ENCODE results near the gene MRPL12.
A peak's percentile ranks its signal among the peaks of the same experiment; 100 is the strongest.
"Not testable (repeated sequence)": the region's sequence is repeated elsewhere in the genome, so short reads cannot be mapped to it uniquely, and the experiment has no call there.

MRPL12 gene

DNA sequence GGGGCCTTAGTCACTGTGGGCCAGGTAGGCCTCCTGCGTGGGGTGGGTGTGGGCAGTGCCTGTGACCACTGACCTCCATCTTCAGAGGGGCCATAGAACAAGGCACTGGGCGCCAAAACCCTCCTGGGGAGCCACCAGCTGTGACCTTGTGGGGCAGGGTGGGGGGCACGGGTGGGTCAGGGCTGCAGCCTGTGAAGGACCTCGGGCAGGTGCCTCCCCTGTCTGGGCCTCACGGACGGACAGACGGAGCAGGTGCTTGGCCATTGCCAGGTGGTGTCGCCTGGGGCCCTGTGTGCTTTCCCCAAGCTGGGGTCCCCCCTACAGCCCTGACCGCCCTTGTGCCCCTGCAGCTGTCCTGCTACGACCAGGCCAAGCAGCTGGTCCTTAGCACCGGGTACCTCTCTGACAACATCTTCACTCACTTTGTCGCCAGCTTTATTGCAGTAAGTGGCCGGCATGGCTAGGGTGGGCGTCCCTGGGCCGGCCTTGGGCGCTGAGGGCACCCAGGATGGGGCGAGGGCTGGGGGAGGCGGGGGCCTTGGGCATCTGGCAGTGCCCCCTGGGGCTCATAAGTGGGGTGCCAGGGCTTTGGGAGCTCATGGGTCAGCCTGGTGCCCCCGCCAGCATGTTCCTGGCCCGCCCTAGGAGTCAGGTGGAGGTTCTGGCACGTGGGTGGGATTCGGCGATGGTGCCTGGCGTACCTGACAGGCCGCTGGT lies 14.0 kb downstream of the MRPL12 start:
- DNase-seq = no peak

DNA sequence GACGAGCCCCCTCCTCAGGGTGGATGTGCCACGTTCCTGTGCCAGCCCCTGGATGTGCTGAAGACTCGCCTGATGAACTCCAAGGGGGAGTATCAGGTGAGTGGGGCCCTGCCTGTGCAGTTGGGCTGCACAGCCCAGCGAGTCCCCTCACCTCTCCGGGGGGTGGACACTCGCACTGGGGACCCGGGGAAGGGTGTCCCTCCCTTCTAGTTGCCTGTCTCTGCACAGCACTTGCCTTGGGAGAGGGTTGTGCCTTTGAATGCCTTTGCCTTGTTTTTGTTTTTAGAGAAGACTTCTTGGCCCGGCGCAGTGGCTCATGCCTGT lies 14.6 kb downstream of the MRPL12 start:
- DNase-seq = no peak

DNA sequence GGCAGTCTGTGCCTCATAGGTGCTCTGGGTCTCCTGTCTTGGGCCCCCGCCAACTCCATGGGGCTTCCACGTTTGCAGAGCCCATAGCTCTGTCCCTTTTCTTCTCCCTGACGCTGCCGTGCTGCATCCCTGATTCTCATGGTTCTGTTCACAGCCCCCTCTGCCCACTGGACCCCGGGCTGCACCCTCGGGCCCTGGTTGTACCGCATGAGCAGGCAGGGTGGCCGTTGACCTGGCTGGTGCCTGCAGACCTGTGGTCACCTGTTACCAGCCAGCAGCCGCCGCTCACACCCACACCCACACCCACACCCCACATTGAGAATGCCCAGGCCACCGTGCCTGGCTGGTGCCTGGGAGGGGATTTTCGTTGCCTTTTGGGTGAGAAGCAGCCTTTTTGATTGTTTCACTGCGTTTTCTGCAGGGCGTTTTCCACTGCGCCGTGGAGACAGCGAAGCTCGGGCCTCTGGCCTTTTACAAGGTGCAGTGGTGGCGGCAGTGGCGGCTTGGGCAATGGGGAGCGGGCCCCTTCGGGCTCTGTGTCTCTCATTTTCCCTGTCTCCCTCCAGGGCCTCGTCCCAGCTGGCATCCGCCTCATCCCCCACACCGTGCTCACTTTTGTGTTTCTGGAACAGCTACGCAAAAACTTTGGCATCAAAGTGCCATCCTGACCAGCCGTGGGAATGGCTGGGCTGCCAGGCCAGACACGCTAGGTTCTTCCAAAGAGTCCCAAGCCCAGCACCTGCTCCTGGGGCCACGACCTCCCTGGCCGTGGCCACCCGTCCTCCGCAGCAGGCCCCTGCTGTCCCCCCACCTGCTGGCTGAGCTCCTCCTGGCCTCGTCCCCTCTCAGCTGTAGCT lies 16.5 kb downstream of the MRPL12 start:
- no peak for DNase-seq

- DNase-seq = no peak
Measured at GRCh38 chr17:81720267-81721071, 17.3 kb downstream of the MRPL12 start.

GRCh38 chr17:81722184-81723120 lies 19.3 kb downstream of the MRPL12 start:
- no peak for DNase-seq

- DNase-seq = no peak
Measured at GRCh38 chr17:81723651-81724209, 20.6 kb downstream of the MRPL12 start.

DNA sequence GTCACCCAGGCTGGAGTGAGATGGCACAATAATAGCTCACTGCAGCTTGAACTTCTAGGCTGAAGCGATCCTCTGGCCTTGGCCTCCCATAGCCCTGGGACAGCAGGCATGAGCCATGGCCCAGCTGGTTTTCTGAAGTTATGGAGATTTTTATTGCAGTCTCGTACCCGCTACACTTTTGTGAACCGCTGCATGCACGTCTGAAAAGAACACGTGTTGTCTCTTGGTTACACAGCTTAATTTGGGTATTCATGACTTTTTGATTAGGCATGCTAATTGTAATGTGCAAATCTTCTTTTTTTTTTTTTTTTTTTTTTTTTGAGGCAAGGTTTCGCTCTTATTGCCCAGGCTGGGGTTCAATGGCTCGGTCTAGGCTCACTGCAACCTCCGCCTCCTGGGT lies 22.3 kb downstream of the MRPL12 start:
- no peak for DNase-seq

DNA sequence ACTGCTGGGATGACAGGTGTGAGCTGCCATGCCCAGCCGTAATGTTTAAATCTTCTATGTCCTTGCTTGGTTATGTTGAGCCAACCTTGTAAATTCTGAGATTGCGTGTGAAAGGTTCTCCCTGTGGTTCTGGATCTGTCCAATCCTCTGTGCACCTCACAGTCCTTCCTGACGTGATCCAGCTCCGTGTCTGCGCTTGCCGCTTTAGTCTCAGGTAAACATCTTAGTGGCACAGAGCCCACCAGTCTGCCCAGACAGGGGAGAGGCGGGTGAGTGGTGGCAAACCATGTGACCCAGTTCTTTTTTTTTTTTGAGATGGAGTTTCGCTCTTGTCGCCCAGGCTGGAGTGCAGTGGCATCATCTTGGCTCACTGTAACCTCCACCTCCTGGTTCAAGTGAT lies 22.8 kb downstream of the MRPL12 start:
- DNase-seq = no peak

DNA sequence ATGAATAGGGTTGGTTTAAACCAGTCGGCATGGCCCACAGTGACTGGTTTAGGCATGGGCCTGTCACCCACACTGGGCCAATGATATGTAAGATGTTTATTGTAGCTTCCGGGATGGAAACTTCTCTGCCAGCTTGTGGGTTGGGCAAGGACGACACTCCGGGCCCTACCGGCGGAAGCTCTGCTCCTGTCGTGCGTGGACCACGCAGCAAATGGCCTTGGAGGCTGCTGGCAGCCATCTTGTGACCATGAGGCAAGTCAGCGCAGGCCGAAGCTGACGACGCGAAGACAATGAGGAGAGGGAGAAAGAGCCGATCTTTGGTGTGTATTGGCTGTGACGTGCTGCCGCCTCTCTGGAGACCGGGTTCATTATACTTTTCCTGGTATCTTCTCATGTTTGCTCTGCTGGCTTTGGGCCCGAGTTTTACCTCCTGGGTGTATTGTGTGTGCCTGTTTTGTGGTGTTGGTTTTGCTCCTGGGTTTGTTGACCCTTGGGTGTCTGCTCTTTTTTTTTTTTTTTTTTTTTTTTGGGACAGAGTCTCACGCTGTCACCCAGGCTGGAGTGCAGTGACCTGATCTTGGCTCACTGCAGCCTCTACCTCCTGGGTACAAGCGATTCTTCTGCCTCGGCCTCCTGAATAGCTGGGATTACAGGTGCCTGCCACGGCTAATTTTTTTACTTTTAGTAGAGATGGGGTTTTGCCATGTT lies 24.3 kb downstream of the MRPL12 start:
- no peak for DNase-seq

DNA sequence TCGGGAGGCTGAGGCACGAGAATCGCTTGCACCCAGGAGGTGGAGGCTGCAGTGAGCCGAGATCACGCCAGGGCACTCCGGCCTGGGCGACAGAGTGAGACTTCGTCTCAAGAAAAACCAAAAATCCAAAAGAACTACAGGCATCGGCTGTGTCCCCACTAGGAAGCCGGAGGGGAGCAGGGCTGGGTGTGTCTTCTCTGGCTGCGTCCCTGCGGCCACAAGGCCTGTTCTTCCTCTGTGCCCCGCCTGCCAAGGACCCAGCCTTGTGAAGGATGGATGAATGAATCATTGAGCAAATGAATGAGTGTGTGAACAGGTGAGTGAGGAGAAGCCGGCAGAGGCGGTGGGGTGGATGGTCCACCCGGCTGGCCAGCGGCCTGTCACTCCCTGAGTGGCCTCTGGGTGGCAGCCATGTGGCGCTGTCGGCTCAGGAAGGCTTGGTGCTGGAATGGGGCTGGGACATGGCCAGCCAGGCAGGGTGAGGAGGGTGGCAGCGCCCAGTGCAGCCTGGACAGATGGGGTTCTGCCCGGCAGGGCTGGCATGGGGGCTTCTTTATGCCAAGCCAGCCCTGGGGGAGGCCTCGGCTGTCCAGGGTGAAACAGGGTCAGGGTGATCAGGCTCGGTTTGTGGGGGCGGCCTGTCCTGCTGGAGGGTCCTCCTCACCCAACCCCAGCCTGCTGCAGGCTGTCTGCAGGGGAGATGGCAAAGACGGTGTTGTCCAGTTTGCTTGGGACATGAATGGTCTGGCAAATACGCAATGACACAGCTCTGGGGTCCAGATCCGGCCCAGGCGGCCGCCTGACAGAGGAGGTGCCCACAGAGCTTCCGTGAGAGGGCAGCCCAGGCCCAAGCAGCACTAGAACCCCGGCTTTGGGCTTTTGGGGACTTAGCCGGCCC lies 30.6 kb downstream of the MRPL12 start:
- peak; percentile 67 for DNase-seq

GRCh38 chr17:81734405-81735263 lies 31.5 kb downstream of the MRPL12 start:
- DNase-seq = no peak

- DNase-seq = peak; percentile 70
Measured at GRCh38 chr17:81735264-81736102, 32.3 kb downstream of the MRPL12 start.

- no peak for DNase-seq
Measured at GRCh38 chr17:81737947-81738800, 35.0 kb downstream of the MRPL12 start.

DNA sequence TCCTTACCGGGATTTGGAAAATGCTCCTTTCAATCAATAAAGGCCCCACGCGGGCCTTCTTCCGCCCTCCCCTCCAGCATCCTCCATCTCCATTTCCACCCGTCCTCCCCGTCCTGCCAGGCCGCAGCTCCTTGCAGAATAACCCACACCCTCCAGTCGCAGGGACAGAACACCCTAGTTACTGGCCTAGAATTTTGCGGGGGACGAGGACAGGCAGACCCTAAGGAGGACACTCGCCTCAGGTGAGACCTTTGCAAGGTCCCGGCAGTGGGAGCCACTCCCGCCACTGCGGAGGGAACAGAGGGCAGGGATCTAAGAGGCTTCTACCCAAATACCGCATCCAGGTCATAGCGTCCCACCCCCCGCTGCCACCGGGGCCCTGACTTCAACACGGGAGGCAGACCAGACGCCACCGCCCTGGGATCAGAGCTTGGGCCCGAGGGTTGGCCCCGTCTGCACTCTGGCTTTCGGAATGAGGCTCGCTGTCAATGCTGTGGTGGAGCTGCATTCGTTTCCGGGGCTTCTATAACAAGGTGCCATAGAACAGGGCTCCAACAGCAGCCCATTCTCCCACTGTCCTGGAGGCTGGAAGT lies 35.7 kb downstream of the MRPL12 start:
- no peak for DNase-seq

- not testable (repeated sequence) for DNase-seq
Measured at GRCh38 chr17:81739593-81739992, 36.4 kb downstream of the MRPL12 start.

DNA sequence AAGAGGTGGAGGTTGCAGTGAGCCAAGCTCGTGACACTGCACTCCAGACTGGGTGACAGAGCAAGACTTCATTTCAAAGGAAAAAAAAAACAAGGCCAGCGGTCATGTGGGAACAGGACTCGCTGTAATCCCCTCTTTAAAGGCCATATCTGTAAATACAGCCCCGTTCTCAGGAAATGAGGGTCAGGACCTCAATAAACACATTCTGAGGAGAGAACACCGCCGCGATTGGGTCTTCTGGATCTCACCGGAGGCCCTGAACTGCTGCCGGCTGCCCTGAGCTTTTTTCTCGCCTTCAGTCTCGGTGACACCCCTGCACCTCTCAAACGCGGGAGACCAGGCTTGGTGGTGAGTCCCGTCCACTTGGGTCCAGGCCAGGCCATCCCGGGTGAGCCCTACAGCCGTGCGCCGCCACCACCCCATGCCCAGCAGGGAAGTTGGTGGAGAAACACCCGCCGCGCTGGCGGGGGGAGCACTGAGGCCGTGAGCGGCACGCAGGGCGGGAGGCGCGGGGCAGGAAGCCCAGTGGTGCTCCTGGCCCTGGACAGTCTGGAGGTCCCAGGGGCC lies 37.3 kb downstream of the MRPL12 start:
- DNase-seq = no peak
